CD14-positive monocyte (primary cell): ENCODE measurements around the gene STXBP4. TPM values are rescaled to one million over a fixed set of nuclear protein-coding genes. Genes with fewer than 3 reads are reported as not detected.

Experiments used
- DNase-seq, 3 donors: peaks; one replicate each; pipeline ENCODE4 v3.0.0-alpha.2; 2011 to 2022
- H2AFZ ChIP-seq: 2 replicates; pipeline ENCODE4 v1.6.0; 2012; ENCODE audit warnings: mild to moderate bottlenecking, low read depth, low read length, inconsistent platforms; ENCODE audit not compliant: insufficient read depth, poor library complexity, severe bottlenecking
- H3K27ac ChIP-seq, 2 donors: 1 replicate in 1 of 2; 2 replicates in 1 of 2; pipeline ENCODE4 v1.5.1; 2012 to 2013; ENCODE audit warnings: low read length in 2 of 2, control low read depth in 1 of 2, inconsistent platforms in 1 of 2, low read depth in 1 of 2, mild to moderate bottlenecking in 1 of 2
- H3K27me3 ChIP-seq, 2 donors: one replicate each; pipeline versions ENCODE4 v1.6.0 to v1.6.1; 2011 to 2013; ENCODE audit warnings: low read length in 2 of 2; ENCODE audit not compliant: control insufficient read depth in 2 of 2, insufficient read depth in 2 of 2
- H3K36me3 ChIP-seq, 2 donors: replicated peaks in 1 of 2; 1 replicate in 1 of 2; 2 replicates in 1 of 2; pipeline versions ENCODE4 v1.5.1 to v1.6.1; 2012 to 2013; ENCODE audit warnings: low read length in 2 of 2, control low read depth in 1 of 2, inconsistent platforms in 1 of 2, mild to moderate bottlenecking in 1 of 2; ENCODE audit not compliant: insufficient read depth in 2 of 2, control insufficient read depth in 1 of 2
- H3K4me1 ChIP-seq, 2 donors: 1 replicate in 1 of 2; 2 replicates in 1 of 2; pipeline versions ENCODE4 v1.5.1 to v1.6.1; 2012 to 2013; ENCODE audit warnings: low read length in 2 of 2, control low read depth in 1 of 2, inconsistent platforms in 1 of 2, mild to moderate bottlenecking in 1 of 2, moderate library complexity in 1 of 2; ENCODE audit not compliant: insufficient read depth in 2 of 2, control insufficient read depth in 1 of 2
- H3K4me2 ChIP-seq: replicated peaks from 2 replicates; pipeline ENCODE3; 2012; ENCODE audit warnings: low read length, moderate library complexity, mild to moderate bottlenecking; ENCODE audit not compliant: poor library complexity, severe bottlenecking; ENCODE audit errors: extremely low read depth
- H3K4me3 ChIP-seq, 3 experiments: fragments of 200-600 bp in 1 of 3; sonication (generic) in 1 of 3; replicated peaks in 1 of 3; 1 replicate in 2 of 3; 2 replicates in 1 of 3; pipeline ENCODE4 v1.5.1; 2011 to 2013; ENCODE audit warnings: low read length in 3 of 3, mild to moderate bottlenecking in 3 of 3, control low read depth in 2 of 3, low read depth in 2 of 3, inconsistent platforms in 1 of 3, moderate library complexity in 1 of 3
- H3K79me2 ChIP-seq: 2 replicates; pipeline ENCODE4 v1.6.0; 2012; ENCODE audit warnings: mild to moderate bottlenecking, control low read depth, inconsistent platforms, low read length, moderate library complexity; ENCODE audit not compliant: insufficient read depth
- H3K9ac ChIP-seq: 2 replicates; pipeline ENCODE4 v1.6.0; 2017; ENCODE audit warnings: low read length, mild to moderate bottlenecking; ENCODE audit not compliant: insufficient read depth, poor library complexity, severe bottlenecking
- H3K9me3 ChIP-seq, 2 donors: replicated peaks in 1 of 2; 1 replicate in 1 of 2; 2 replicates in 1 of 2; pipeline versions ENCODE4 v1.5.1 to v1.6.1; 2012 to 2013; ENCODE audit warnings: low read length in 2 of 2, control low read depth in 1 of 2; ENCODE audit not compliant: control insufficient read depth in 1 of 2, insufficient read depth in 1 of 2
- H4K20me1 ChIP-seq: 2 replicates; pipeline ENCODE4 v1.6.0; 2012; ENCODE audit warnings: mild to moderate bottlenecking, low read length, control low read depth, moderate library complexity; ENCODE audit not compliant: insufficient read depth
- H3K27ac Mint-ChIP-seq, 7 donors: one replicate each; pipeline ENCODE4 v1.8.0; 2020; ENCODE audit warnings: mild to moderate bottlenecking in 7 of 7, mixed read lengths in 7 of 7, moderate library complexity in 6 of 7, inconsistent platforms in 2 of 7
- H3K27me3 Mint-ChIP-seq, 3 donors: one replicate each; pipeline ENCODE4 v1.8.0; 2021 to 2022; ENCODE audit warnings: low read depth in 3 of 3, mild to moderate bottlenecking in 3 of 3, mixed read lengths in 3 of 3, moderate library complexity in 3 of 3, inconsistent platforms in 1 of 3
- H3K36me3 Mint-ChIP-seq, 2 donors: one replicate each; pipeline ENCODE4 v1.8.0; 2020; ENCODE audit warnings: mixed read lengths in 2 of 2, inconsistent platforms in 1 of 2, mild to moderate bottlenecking in 1 of 2
- H3K4me1 Mint-ChIP-seq: one replicate; pipeline ENCODE4 v1.8.0; 2020; ENCODE audit warnings: mild to moderate bottlenecking, mixed read lengths
- H3K4me3 Mint-ChIP-seq, 2 donors: one replicate each; pipeline ENCODE4 v1.8.0; 2020; ENCODE audit warnings: mild to moderate bottlenecking in 2 of 2, mixed read lengths in 2 of 2, moderate library complexity in 1 of 2
- H3K9me3 Mint-ChIP-seq, 7 donors: one replicate each; pipeline ENCODE4 v1.8.0; 2020 to 2022; ENCODE audit warnings: mixed read lengths in 7 of 7, mild to moderate bottlenecking in 6 of 7, moderate library complexity in 6 of 7, inconsistent platforms in 2 of 7
- WGBS: methylation state at CpG from one replicate; pipeline ENCODE4 v1.1.5; 2013; ENCODE audit warnings: missing lambda C conversion rate; ENCODE audit not compliant: insufficient coverage; 5-methylcytosine and 5-hydroxymethylcytosine counted together
- intact Hi-C, 2 donors: fragments of 100-400 bp; cut with micrococcal nuclease; formaldehyde crosslinking; loops; one replicate each; pipeline versions ENCODE4 v1.15.0 to v1.15.1; 2023
- polyA plus RNA-seq, 3 donors: library from polyadenylated mRNA; depleted of rRNA in 1 of 3; unstranded in 2 of 3; stranded (reverse) in 1 of 3; fragments of 300-500 nt in 2 of 3; fragments of >200 nt in 1 of 3; fragmentation: Illumina TruSeq in 2 of 3; gene quantifications; 1 replicate in 2 of 3; 2 replicates in 1 of 3; pipeline ENCODE4 v1.2.3, GENCODE V29; 2012 to 2021
- TF ChIP-seq, protein P1 (sequence below): fragments of 200-600 bp; IDR thresholded peaks from one replicate; pipeline ENCODE4 v1.8.0; 2022; ENCODE audit warnings: antibody characterized with exemption, mild to moderate bottlenecking

STXBP4 gene
- polyA plus RNA-seq, 3 donors: 0.27 to 1.8 (median 0.44) TPM

DNA sequence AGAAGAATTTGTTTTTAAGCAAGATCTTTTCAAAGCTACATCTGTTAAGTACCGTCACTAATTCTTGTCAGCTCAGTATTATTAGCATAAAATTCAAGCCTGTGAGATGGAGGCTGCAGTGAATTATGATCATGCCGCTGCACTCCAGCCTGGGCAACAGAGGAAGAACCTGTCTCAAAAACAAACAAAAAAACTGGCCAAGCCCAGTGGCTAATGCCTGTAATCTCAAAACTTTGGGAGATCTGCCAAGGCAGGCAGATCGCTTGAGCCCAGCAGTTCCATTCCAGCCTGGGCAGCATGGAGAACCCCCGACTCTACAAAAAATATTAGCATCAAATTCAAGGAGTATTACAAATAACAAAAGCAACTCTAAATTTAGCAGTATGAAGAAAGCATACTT is 88.0 kb downstream of the STXBP4 start:
- H4K20me1 ChIP-seq: no peaks in the 10 kb centered on the region
- no peaks in the 10 kb centered on the region for H3K79me2 ChIP-seq
- intact Hi-C loops: no loop called here
- H3K27me3 ChIP-seq: no peaks in the 10 kb centered on the region
- Mint-ChIP-seq H3K27ac (no peak overlapping the region), H3K27me3 (no peaks in the 10 kb centered on the region), H3K4me3 (no peak overlapping the region), H3K9me3 (peaks cover 0 to under 1% (median 0%) of the 10 kb centered on the region in 7 donors), H3K36me3 (no peaks in the 10 kb centered on the region), H3K4me1 (no peaks in the 10 kb centered on the region)
- WGBS: 80% methylated on average over 1 of the region's 4 CpGs
- no peaks in the 10 kb centered on the region for H3K36me3 ChIP-seq
- no peak for DNase-seq
- TF ChIP-seq, protein P1, sequence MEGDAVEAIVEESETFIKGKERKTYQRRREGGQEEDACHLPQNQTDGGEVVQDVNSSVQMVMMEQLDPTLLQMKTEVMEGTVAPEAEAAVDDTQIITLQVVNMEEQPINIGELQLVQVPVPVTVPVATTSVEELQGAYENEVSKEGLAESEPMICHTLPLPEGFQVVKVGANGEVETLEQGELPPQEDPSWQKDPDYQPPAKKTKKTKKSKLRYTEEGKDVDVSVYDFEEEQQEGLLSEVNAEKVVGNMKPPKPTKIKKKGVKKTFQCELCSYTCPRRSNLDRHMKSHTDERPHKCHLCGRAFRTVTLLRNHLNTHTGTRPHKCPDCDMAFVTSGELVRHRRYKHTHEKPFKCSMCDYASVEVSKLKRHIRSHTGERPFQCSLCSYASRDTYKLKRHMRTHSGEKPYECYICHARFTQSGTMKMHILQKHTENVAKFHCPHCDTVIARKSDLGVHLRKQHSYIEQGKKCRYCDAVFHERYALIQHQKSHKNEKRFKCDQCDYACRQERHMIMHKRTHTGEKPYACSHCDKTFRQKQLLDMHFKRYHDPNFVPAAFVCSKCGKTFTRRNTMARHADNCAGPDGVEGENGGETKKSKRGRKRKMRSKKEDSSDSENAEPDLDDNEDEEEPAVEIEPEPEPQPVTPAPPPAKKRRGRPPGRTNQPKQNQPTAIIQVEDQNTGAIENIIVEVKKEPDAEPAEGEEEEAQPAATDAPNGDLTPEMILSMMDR: no peak
- H2AFZ ChIP-seq: no peak overlapping the region
- H3K4me3 ChIP-seq: no peak overlapping the region
- H3K4me2 ChIP-seq: no peak overlapping the region
- no peaks in the 10 kb centered on the region for H3K9me3 ChIP-seq
- H3K4me1 ChIP-seq: no peaks in the 10 kb centered on the region
- H3K9ac ChIP-seq: no peak overlapping the region
- H3K27ac ChIP-seq: no peak overlapping the region

DNA sequence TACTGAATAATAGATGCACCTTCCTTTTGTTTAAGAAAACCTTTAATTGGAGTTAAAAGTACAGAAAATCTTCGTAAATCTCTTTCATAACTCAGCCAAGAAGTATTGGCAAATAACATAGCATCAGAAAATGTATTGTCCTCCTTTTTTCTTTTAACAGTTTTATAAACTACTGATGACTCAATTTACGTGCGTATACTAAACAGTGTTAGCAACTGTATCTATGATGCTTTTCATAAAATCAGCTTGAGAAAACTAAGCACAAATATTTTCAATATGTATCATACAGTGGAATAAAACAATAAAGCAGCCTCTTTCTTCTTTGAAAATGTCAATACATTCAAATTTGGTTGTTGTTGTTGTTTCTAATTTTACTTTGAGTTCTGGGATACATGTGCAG is 88.6 kb downstream of the STXBP4 start:
- TF ChIP-seq, protein P1: no peak
- no CpG with 5 or more reads among the region's 3 CpGs for WGBS
- H3K9me3 Mint-ChIP-seq: peaks cover 0 to 1% (median 0%) of the 10 kb centered on the region in 7 donors
- H4K20me1 ChIP-seq: no peaks in the 10 kb centered on the region
- H3K9ac ChIP-seq: no peak overlapping the region
- no peak overlapping the region for H3K4me3 ChIP-seq
- no peak for DNase-seq
- H3K4me3 Mint-ChIP-seq: no peak overlapping the region
- no peaks in the 10 kb centered on the region for H3K27me3 ChIP-seq
- no peak overlapping the region for H3K4me2 ChIP-seq
- no peak overlapping the region for H2AFZ ChIP-seq
- no peak overlapping the region for H3K27ac ChIP-seq
- no peaks in the 10 kb centered on the region for H3K9me3 ChIP-seq
- H3K36me3 ChIP-seq: no peaks in the 10 kb centered on the region
- intact Hi-C loops: no loop called here
- no peak overlapping the region for H3K27ac Mint-ChIP-seq
- no peaks in the 10 kb centered on the region for H3K27me3 Mint-ChIP-seq
- no peaks in the 10 kb centered on the region for H3K79me2 ChIP-seq
- H3K4me1 ChIP-seq: no peaks in the 10 kb centered on the region
- H3K4me1 Mint-ChIP-seq: no peaks in the 10 kb centered on the region
- no peaks in the 10 kb centered on the region for H3K36me3 Mint-ChIP-seq
